Measurements from ENCODE around the gene HS6ST1.

The HS6ST1 gene

GRCh38 chr2:128298286-128298685 is 20.4 kb downstream of the HS6ST1 start:
- FAIRE-seq = no peak

GRCh38 chr2:128293870-128294455 is 24.7 kb downstream of the HS6ST1 start:
- FAIRE-seq = no peak

DNA sequence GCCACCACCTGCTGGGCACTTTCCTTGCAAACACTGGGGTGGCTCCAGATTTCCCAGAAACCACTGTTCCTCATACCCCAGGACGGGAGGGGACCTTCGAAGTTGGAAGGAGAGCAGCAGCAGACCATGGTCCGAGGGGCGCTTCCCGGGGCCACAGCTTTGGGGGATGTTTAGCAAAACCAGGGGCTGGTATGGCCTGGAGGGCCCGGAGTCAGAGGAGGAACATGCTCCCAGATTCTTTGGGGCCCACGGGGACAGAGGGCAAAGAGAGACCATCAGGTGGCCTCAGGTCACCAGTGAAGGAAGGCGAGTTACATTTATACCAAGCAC is 25.3 kb downstream of the HS6ST1 start:
- FAIRE-seq = no peak

DNA sequence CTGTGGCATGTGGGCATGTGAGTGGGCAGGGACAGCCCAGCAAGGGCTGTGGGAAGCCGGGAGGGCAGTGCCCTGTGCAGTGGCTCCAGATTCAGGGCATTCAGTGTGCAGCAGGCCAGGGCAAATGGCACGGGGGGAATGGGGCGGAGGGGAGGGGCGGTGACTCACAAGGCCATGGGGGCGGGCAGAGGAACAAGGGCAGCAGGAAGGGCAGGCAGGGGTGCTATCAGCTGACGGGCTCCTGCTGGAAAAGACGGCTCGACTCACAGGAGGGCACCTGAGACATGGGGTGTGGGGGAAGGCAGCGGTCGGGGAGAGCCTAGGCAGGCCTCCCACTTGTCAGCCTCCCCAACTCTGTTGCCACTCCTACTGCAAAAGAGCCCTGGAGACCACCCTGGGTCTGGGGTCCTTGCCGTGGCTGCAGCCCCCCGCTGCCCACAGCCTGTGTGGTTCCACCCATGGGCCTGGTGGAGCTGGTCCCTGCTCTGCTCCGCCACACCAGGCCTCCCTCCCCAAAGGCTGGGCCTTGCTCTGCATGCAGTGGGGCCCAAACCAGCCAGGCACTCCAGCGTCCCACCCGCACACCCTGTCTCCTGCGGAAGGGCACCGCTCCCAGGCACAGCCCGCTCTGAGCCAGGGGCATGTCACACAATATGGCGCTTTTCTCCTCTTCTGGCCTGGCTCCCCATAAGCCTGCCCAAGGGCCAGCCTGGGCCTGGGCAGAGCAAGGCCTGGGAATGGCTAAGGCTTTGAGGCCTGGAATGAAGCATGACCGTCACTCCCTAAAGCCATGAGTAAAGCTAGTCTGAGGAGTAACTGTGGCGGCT is 25.9 kb downstream of the HS6ST1 start:
- no peak for FAIRE-seq

DNA sequence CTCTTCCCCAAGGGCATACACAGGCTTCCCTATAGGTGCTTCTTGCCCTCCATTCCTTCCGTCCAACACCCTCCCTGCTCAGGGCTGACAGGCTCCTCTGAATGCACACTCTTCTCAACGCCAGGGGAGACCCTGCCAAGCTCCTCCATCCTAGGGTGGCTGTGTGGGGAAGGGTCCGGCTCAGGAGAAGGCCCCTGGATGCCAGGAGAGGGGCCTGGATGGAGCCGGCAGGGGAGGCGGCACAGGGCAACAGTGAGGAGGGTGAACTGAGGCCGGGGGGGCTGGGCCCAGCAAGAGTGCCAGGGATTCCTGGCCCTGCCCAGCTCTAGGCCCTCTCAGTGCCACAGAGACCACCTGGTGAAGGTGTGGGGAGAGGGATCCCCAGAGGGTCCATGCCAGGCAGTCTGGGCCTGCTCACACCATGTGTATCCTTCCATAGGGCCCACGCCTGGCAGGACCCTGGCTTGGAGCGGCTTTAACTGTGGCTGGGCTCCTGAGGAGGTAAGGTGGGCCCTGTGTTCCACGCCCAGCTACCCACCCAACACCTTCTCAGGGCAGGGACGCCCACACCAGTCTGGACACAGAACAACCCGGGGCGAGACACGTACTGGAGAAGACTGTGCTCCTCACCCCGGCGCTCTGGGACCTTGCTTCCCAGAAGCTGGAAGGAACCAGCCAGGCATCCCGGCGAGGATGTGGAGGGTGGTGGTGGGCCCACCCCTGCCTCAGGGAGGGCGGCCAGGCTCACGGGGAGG is 26.6 kb downstream of the HS6ST1 start:
- FAIRE-seq = no peak

DNA sequence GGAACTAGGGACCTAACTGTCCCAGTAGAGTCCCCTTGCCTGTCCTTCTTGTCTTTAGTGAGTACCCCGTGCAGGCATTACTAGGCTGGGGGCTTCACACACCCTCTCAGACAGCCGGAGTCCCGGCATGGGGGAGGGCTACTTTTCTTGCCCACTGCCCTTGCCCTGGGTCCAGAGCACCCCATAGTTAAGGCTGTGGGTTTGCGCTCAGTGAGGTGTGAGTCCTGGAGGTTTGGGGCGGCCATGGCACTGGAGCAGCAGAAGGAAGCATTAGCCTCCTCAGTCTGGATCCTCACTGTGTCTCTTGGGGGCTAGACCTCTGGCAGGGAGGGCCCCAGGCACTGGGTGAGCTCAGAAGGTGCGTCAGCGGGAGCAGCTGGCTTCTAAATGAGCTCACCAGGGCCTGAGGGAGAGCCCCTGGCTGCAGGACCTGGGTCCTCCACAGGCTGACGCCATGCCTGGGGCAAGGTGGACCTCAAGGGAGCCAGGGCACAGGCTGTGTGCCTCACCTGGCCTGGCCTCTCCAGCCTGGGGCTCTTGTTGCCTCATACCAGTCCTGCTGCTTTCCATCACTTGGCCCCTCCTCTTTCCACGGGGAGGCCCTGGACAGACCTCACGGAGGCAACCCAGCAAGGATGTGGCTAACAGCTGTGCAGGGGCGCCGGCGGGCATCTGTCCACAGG is 27.4 kb downstream of the HS6ST1 start:
- no peak for FAIRE-seq

- FAIRE-seq = no peak
These were observed 28.3 kb downstream of the HS6ST1 start for GRCh38 chr2:128290356-128290755.

- no peak for FAIRE-seq
These were observed 29.2 kb downstream of the HS6ST1 start for GRCh38 chr2:128289439-128289838.

- FAIRE-seq = no peak
These were observed 29.9 kb downstream of the HS6ST1 start for GRCh38 chr2:128288781-128289180.

- no peak for FAIRE-seq
These were observed 30.6 kb downstream of the HS6ST1 start for GRCh38 chr2:128287780-128288735.

- FAIRE-seq = no peak
These were observed 31.5 kb downstream of the HS6ST1 start for GRCh38 chr2:128286905-128287779.

DNA sequence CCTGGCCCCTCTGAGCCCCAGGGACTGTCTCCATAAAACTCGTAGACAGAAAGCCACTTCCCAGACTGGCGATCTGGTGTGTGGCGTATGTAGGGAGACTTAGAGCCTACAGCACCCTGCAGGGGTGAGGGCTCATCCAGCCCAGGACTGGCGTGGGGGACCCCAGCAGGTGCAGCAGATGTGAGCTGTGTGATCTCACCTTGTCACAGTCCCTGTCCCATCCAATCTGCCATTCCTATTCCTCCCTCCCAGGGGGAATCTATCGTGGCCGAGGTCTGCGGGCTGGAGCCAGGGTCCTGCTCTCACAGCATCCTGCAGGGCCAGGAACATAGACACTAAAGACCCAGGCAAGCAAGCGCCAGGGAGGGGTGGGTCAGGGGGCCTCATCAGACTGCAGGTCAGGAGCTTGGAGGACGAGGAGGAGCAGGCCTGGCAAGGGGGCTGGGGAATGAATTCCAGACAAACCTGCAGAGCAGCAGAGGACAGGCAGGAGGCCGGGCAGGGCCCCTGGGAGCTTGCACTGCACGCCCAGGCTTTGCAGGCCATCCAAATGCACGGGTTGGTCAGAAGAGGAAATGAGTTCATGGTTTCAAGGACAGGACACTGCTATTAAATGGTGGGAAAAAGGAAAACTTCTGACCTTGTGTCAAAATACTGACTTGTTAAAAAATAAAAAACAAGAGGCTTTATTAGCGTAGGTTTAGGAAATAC is 32.5 kb downstream of the HS6ST1 start:
- no peak for FAIRE-seq

GRCh38 chr2:128285329-128285931 is 33.2 kb downstream of the HS6ST1 start:
- FAIRE-seq = no peak

GRCh38 chr2:128284841-128285240 is 33.8 kb downstream of the HS6ST1 start:
- no peak for FAIRE-seq

GRCh38 chr2:128284037-128284441 is 34.6 kb downstream of the HS6ST1 start:
- no peak for FAIRE-seq

- no peak for FAIRE-seq
These were observed 35.5 kb downstream of the HS6ST1 start for GRCh38 chr2:128282976-128283810.

DNA sequence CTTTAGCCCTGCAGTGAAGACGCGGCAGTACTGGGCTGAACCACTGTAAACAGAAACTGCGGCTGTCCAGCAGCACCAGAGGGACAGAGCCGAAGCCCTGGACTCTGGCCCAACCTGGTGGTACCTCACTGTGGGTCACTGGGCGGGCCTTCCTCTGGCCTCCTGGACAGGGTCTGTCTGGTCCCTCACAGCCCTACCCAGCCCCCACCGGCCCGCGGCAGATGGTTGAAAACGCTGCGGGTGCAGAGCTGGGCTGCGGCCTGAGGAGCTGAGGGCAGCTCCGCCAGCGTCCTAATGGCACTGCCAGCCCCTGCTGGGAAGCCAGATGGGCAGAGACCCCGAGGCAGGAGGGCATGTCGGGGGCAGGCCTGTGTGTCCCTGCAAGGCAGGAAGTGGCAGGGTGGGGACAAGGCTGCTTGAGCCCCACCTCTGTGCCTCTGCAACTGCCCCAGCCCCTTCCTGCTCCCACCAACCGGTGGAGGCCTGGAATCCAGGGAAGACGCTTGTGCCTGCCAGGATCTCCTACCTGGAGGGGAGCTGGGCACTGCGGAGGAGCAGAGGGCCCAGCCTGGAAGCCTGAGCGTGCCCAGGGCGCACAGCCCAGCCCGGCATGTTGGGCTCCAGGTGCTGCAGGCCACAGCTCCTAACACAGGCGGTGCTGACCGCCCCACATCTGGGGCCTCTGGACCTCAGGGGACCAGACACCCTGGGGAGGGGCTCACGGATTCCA is 36.3 kb downstream of the HS6ST1 start:
- FAIRE-seq = no peak

DNA sequence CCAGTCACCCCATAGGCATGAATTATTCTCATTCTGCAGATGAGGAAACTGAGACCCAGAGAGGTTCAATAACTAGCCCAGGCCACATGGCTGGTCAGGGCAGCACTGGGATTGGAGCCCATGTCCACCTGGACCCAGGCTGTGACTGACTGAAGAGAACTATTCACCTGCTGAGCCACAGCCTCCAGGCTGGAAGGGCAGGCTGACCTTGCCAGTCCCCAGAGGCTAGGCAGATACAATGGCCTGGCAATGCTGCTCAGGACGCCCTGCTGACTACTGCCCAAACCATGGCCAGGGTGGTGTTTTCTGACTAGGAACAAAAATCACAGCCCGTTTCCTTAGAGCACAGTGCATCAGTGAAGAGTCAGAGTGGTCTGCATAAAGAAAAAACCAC is 36.8 kb downstream of the HS6ST1 start:
- FAIRE-seq = no peak
